GM19463 (cell line): Measurements from ENCODE around the gene TOMM7.
"Not testable (repeated sequence)": the region's sequence is repeated elsewhere in the genome, so short reads cannot be mapped to it uniquely, and the experiment has no call there.

Experiments
- ATAC-seq: cut with Tn5 transposase; IDR thresholded peaks from one replicate; pipeline ENCODE4 v1.9.1; 2021; ENCODE audit warnings: mild to moderate bottlenecking, moderate library complexity; ENCODE audit not compliant: unreplicated experiment

Gene TOMM7

DNA sequence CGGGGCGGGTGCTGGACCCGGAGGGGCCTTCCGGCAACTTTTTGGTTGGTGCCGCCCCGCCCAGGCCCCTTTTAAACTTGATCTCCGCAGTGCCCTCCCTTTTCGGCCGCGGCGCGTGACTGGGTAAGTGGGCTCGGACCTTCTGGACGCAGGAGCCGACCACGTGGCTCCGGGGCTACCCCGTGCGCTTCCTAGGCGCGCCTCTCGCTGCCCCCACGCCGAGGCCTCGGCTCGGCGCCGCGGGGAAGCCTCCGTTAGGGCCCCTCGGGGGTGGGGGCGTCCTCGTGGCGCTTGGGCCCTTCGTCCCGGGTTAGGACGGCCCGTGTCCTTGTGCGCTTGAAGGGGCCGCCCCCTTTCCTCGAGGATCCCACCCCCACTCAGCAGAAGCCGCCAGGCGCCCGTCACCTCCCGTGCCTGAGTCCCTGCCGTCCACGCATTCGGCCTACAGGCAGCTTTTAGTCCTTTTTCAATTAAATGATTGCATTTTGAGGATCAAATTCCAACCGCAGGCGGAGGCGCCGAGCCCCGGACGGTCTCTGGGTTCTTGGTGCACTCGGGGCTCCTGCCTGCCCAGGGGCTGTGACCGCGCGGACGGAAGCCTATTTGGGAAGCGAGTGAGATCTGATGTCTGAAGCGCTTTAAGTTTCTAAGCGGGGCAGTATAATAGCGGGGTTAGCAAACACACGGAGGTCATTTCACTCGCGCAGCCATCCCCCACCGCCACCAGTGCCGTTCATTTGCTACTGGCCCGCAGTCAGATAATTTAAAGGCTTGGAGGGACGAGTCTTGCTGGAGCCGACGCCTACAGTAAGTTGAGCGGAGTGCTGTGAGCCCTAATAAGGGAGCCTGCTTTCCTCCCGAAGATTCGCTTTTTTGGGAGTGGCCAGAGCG is 31.8 kb upstream of the TOMM7 start:
- ATAC-seq, result peak; percentile 73

GRCh38 chr7:22853674-22854157 is 31.1 kb upstream of the TOMM7 start:
- peak; percentile 23 for ATAC-seq

- no peak for ATAC-seq
Observed at GRCh38 chr7:22853138-22853537, 30.5 kb upstream of the TOMM7 start.

DNA sequence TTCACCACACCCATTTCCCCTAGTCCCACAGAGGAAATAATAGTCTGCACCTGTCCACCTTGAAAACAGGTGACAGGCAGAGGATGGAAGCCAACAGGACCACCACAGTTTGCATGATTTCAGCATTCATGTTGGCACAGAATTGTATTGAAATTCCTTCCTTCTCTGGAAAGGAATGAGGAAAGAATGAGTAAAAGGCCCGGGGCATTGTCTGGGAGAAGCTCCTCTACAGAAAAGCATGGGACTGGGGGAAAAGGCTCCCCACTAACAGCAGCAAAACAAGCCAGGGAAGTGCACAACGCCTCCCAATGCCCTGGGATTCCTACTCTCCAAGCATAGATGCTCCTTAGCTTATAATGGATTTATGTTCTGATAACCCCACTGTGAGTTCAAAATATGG is 28.5 kb upstream of the TOMM7 start:
- ATAC-seq, result no peak

GRCh38 chr7:22850394-22850793 is 27.7 kb upstream of the TOMM7 start:
- not testable (repeated sequence) for ATAC-seq

- ATAC-seq, result no peak
Observed at GRCh38 chr7:22849662-22850061, 27.0 kb upstream of the TOMM7 start.

DNA sequence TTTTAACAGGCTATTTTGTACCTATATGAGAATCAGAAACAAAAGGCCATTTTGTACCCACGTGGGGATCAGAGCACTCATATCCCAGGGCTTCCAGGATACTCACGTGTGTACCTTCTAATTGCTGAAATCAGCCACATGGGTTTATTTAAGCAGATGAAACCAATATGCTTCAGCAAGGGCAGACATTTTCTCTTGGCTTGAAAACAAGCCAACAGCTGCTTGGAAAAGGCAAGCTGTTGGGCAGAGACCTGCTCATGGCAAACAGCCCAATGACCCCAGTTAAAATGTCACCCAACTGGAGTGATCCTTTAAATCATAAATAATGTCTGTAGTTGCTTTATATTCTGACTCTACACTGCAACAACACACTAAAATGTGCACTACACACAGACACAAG is 26.5 kb upstream of the TOMM7 start:
- no peak for ATAC-seq

- ATAC-seq, result no peak
Observed at GRCh38 chr7:22846961-22847360, 24.3 kb upstream of the TOMM7 start.

DNA sequence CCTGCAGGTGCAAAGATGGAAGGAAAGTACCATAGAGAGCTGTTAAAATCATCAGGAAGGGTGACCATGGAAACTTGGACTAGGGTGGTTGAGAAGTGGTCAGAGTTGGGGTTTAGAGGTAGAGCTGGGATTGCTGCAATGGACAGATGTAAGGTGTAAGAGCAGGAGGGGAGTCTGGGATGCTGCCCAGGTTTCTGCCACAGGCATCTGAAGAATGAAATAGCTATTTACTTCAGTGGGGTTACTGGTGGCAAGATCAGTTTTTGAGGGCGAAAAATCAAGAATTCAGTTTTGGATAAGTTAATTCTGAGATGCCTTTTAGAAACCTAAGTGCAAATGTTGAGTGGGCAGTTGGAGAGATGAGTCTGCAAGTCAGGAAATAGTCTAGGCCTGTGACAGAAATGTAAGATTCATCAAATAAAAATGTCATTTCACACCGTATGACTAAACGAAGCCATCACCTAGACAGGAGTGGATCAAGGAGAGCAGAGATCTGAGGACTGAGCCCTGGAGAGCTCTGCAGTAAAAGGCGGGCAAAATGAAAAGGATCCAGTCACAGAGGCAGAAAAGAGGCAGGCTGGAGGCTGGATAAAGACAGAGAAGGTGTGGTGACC is 22.7 kb upstream of the TOMM7 start:
- no peak for ATAC-seq

DNA sequence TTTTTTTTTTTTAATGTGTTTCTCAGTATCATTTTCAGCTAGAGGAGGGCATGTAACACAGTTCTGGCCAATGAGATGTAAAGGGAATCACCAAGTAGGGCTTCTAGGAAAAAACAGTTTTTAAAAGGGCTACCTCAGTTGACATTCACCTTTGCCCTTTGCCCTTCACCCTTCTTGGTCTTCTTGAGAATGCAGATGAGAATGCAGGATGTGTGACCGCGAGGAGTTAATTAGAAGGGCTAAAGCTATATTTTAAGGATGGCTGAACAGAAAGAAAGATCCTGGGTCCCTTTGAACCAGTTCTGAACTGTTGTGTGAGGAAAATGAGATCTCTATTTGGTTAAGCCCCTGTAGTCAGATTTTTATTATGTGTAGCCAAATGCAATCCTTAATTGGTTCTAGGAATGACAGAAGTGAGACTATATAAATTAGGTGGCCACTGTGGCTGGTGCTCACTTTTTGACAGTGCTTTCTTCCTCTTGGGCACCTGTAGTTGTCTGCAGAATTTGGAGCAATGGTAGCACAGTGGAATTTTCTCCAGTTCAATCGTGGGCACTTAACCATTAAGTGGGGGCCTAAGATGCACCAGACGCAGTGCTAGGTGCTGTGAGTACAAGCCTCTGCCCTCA is 21.1 kb upstream of the TOMM7 start:
- ATAC-seq, result no peak

- no peak for ATAC-seq
Observed at GRCh38 chr7:22842973-22843372, 20.3 kb upstream of the TOMM7 start.

DNA sequence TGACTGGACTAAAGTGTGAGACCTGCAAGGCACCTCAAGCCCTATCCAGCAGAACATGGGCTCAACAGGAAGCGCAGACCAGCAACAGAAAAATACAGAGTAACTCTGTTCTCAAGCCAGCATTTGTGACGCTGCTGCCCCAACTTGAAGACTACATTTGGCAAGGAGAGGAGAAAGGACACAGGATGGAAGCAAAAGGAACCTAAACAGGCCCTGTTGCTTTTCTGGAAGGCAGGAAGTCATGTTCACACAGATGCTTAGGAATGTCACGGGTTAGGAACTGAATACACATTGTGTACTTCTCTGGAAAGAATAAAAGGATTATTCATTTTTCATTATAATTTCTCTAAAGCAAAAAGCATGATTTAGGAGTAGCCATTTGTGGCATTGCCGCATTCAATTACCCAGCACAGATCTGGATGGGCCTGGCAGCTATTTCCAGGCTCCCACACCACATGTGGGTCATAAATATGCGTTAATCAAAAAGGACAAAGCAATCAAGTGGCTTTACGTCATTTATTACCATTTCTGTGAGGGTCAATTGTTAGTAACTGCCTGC is 19.8 kb upstream of the TOMM7 start:
- ATAC-seq, result no peak

DNA sequence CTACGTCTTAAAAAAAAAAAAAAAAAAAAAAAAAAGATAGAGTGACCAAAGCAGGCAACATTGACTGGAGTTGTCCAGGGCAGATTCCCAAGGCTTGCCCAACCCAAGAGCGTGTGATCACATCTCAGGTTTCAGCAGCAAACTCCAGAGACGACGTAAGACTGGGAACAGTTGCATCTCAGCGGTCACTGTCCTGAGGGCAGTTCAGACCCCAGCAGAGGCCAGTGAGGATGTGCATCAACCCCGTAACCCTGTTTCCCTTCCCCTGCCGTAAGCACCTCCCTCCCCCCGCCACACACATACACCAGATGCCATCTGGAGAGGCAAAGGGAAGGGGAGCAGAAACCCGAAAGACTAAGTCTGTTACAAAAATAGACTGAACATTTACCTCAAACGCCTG is 19.3 kb upstream of the TOMM7 start:
- ATAC-seq, result no peak

GRCh38 chr7:22837308-22837707 is 14.7 kb upstream of the TOMM7 start:
- no peak for ATAC-seq

DNA sequence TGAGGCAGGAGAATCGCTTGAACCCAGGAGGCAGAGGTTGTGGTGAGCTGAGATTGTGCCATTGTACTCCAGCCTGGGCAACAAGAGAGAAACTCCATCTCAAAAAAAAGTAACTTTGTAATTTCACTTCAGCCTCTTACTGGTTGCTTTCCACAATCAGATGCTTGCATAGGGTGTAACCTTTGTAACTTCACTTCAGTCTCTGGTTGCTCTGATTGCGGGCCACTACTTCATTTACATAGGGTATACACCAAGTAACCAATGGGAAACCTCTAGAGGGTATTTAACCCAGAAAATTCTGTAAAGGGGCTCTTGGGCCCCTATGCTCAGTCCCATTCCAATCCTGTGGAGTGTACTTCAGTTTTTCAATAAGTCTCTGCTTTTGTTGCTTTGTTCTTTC is 13.9 kb upstream of the TOMM7 start:
- not testable (repeated sequence) for ATAC-seq

- no peak for ATAC-seq
Observed at GRCh38 chr7:22833957-22834356, 11.3 kb upstream of the TOMM7 start.

DNA sequence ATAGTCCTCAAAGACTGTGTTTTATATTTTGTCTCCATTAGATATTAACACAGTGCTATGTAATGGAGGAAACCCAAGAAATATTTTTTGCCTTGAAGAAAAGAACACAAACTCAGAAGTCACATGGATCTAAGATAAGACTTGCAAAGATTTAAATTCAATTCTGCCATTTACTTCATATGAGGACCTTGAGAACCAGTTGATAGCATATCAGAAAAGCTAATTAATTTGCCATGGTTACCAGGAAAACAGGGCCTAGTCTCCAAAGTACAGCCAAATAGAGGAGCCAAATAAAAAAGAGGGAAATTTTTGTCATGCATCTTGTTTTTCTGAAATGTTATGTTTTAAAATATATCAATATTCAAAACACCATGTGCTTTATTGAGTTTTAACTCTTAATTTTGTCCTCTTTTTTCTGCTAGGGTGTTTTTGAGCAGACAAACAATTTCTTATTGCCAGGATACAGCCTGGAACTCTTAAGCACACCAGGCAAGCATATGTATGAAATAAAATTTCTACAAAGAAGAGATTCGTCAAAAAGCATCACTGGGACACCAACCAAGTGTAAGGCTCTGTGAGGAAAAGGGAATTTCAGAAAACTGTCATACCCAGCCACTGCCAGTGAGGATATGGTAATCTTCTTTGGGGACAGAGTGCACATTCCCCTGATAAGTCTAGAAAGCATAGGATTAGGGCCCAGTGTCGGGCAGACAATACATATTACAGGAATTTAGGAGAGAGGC is 10.6 kb upstream of the TOMM7 start:
- ATAC-seq, result no peak

- ATAC-seq, result no peak
Observed at GRCh38 chr7:22832401-22832800, 9.8 kb upstream of the TOMM7 start.

GRCh38 chr7:22831602-22832305 is 9.1 kb upstream of the TOMM7 start:
- ATAC-seq, result no peak

- ATAC-seq, result no peak
Observed at GRCh38 chr7:22827563-22827962, 4.9 kb upstream of the TOMM7 start.
